Activated CD4-positive, CD25-positive, alpha-beta regulatory T cell treated with anti-CD3 and anti-CD28 coated beads, Interleukin-2, amount 50 U/mL, for 72 hours (primary cell): ENCODE results near the gene HERC5.
"Not testable (repeated sequence)": the region's sequence is repeated elsewhere in the genome, so short reads cannot be mapped to it uniquely, and the experiment has no call there.

ENCODE experiments used
- DNase-seq: peaks from one replicate; pipeline ENCODE4 v3.0.0; 2021

The HERC5 gene

DNA sequence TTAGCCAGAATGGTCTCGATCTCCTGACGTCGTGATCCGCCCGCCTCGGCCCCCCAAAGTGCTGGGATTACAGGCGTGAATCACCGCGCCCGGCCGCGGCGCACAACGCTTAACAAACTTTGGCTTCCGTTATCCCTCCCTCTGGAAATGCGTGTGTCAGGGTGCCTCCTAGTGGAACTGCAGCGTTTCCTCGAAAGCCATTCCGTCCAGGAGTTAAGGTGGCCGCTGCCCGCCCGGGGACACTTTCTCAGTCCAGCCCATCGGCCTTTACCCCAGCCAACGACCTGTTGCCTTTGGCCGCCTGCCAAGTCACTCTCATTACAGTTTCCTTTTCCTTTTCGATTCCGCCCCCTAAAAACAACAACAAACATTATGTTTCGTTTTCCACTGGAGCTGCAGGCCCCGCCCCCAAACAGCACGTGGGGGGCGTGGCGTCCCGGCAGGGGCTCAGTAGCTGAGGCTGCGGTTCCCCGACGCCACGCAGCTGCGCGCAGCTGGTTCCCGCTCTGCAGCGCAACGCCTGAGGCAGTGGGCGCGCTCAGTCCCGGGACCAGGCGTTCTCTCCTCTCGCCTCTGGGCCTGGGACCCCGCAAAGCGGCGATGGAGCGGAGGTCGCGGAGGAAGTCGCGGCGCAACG is at the start of gene HERC5:
Gene HERC5 (plus strand): TSS at position 450 of the 637 bp plus-strand sequence. CDS start 151 bp downstream, at position 601.
- DNase-seq: peak; percentile 87

DNA sequence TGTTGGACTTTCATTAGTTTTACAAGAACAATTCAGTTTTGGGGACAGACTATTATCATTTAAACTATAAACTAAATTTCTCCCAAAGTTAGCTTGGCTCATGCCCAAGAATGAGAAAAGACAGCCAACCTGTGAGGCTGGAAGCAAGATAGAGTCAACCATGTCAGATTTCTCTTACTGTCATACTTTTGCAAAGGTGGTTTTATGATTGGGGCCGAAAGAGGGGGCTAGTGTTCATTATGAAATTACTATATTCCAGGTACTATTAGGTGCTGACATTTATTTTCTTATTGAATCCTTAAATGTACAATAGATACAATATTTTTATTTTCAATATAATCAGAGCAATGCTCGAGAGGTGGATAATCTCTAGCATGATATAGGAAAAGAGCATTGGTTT is 47.7 kb upstream of the HERC5 start:
- no peak for DNase-seq

DNA sequence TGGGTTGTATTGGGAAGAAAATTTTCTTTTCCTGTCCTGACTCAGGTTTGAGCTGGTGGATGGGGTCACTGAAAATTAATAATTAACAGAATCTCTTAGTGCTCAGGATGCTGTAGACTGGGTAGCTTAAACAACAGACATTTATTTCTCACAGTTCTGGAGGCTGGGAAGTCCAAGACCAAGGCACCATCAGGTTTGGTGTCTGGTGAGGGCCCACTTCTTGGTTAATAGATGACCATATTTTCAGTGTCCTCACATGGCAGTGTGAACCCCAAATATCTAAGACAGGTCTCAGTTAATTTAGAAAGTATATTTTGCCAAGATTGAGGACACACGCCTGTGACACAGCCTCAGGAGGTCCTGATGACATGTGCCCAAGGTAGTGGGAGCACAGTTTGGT is 47.1 kb upstream of the HERC5 start:
- DNase-seq: no peak

DNA sequence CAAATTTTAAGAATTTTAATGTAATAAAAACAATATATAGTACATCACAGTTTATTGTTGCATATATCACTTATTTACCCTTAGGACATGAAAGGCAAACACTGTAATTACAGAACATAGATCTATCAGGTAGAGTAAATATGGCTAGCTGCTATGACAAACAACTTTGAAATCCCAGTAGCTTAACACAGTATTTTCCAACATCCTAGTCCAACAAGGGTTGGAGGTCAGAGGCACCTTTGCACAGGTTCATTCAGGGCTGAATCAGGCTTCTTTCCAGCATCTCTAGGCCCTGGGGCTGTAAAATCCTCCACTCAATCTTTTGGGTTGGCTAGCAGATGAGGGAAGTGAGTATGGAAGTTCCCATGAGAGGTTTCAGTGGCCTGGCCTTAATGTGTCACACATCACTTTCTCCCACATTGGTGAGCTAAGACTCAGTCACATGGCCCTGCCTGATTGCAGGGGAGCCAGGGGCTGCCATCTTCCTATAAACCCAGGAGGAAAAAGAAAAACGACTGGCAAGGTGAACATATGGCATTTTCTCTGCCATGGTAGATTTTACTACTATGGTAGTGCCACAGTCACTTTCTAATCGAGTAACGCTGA is 45.3 kb upstream of the HERC5 start:
- DNase-seq: no peak

DNA sequence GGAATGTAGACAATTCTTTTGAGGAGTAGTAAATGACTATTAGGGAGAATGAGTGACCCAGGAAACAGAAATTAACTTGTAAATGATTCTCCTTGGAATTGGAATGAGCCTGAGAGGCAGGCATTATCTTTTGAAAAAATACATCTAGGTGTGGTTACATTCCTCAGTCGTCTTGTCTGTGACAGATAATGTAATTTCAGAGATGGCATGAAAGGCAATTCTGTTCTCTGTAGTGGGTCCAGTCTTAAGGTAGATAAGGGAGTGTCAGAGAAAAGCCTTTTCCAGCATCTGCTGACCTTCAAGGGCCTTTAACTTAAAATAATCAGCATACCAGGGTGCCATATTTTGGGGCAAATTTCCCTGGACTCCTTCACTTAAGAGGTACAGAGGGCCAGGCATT is 43.1 kb upstream of the HERC5 start:
- no peak for DNase-seq

DNA sequence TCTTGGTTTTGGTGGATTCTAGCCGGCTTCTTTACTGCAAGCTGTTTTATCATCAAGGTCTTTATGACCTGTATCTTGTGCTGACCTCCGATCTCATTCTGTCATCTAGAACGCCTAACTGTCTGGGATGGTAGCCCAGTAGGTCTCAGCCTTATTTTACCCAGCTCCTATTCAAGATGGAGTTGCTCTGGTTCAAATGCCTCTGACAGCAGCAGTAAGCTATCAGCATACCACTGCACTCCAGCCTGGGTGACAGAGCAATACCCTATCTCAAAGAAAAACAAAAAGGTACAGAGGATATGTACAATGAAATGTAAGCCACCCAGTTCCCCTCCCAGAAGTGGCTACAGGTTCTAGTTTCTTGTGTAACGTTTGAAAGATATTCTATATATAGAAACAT is 42.2 kb upstream of the HERC5 start:
- no peak for DNase-seq

DNA sequence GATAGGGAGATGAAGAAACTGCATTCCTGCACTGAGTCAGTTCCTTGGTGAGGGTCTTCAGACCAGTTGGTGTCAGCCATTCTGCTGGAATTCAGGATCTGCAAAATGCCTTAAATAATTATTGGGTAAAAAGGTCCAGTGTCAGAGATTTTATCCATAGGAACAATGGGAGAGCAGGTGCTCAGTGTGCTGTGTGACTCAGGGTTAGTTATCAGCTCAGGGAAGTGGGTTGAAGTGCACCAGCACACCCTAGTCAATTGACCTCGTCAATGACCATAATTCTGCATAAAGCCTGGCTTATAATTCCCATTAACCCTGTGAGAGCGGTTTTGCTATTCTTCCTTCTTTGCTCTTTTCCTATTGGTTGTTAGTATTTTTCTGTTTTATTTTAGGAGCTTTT is 40.9 kb upstream of the HERC5 start:
- no peak for DNase-seq

DNA sequence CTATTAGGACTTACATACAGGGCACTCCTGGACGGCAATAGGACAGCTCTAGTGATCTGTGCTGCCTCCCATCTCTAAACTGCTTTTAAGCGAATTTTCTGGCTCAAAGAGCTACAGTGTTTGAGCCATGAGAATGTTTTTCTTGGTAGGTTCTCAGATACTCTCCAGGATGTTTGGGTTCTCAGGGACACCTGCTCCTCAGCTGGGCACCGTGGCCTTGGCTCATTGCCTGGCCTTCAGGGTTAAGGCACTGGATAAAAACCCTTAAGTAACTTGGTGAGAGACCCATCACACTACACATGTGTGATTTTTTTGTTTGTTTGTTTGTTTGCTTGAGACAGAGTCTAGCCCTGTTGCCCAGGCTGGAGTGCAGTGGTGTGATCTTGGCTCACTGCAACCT is 38.5 kb upstream of the HERC5 start:
- DNase-seq: no peak

DNA sequence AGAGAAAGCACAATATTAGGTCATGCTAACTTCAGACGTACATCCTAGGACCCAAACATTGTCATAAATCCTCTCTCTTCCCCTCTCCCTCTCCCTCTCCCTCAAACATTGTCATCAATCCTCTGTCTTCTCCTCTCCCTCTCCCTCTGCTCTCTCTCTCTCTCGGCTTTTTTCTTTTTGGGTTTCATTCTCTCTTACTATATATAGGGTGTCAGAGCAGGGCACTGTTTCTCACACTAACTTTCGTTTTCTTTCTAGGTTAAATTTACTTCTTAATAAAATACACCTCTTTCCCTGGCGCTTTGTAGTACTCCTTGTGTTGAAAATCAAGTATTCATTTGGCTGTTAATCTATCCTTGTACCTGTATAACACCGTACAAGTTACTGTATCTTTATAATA is 37.0 kb upstream of the HERC5 start:
- no peak for DNase-seq

DNA sequence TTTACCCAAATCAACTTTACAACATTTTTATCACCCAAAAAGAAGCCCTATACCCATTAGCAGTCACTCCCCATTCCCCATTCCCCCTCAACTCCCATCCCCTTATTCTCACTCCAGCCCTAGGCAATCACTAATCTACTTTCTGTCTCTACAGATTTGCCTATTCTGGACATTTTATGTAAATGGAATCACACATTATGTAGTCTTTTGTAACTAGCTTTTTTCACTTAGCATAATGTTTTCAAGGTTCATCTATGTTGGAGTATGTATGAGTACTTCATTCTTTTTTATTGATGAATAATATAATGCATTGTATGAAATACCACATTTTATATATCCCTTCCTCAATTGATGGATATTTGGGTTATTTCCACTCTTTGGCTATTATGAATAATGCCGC is 36.1 kb upstream of the HERC5 start:
- DNase-seq: no peak

DNA sequence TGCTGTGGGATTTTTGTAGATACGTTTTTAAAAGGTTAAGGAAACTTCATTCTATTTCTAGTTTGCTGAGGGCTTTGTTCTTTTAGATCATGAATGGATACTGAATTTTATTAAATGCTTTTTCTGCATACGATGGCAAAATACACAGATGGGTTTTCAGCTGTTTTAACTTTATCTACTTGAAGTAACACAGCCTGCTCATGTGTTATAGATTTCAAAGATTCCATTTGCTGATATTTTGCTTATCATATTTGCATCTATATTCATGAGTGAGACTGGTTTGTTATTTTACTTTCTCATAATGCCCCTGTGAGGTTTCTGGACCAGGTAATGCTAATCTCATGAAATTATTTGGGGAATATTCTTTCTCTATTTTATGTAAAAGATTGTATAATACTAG is 34.5 kb upstream of the HERC5 start:
- no peak for DNase-seq

DNA sequence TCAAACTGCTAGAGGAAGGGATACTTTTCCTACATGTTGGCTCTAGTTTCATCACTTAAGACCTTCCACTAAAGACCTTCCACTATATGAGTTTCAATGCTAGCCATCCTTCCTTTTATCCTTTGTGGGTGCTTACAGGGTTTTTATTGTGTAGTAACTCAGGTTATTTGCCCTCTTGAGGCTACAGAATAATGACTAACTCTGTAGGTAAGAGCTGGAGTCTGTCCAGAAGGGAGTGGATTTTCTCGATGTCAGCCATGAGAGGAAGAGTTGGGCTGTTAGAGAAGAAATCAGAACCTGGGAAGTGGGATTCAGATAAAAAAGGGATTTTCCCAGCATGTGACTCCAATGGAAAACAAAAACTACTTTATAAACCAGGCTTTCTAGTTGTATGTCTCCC is 27.5 kb upstream of the HERC5 start:
- DNase-seq: no peak

DNA sequence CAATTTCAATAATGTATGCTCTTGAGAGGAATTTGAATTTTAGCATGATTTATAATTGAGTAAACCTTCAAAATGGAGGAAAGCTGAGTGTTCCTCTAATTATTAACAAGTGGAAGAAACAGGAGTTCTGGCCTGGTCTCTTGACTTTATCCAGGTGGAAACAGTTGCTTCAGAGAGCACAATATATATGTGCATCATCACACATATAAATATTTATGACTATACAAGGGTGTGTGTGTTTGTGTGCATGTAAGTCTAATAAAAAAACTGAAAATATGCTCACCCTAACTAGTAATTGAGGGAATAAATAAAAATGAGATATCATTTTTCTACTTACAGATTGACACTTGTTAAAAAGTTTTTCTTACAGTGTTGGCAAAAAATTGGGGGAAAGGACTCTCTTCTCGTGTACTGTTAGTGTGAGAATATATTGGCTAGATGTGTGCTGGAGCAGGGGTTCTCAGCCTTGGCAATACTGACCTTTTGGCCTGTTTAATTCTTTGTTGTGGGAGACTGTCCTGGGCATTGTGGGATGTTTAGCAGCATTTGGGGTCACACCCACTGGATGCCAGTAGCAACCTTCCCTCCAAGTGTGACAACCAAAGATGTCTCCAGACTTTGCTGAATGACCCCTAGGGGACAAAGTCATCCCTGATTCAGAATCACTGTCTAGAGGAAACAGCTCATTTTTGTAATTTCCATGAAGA is 20.8 kb upstream of the HERC5 start:
- no peak for DNase-seq

DNA sequence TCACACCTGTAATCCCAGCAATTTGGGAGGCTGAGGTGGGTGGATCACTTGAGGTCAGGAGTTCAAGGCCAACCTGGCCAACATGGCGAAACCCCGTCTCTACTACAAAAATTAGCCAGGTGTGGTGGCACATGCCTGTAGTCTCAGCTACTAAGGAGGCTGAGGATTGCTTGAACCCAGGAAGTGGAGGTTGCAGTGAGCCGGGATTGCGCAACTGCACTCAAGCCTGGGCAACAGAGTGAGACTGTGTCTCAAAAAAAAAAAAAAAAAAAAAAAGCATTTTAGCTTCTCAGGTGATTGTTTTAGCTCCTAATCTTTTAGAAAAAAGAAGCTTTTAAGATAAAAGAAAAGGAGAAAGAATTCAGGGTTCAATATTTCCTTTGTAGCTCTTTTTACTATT is 19.0 kb upstream of the HERC5 start:
- DNase-seq: not testable (repeated sequence)

DNA sequence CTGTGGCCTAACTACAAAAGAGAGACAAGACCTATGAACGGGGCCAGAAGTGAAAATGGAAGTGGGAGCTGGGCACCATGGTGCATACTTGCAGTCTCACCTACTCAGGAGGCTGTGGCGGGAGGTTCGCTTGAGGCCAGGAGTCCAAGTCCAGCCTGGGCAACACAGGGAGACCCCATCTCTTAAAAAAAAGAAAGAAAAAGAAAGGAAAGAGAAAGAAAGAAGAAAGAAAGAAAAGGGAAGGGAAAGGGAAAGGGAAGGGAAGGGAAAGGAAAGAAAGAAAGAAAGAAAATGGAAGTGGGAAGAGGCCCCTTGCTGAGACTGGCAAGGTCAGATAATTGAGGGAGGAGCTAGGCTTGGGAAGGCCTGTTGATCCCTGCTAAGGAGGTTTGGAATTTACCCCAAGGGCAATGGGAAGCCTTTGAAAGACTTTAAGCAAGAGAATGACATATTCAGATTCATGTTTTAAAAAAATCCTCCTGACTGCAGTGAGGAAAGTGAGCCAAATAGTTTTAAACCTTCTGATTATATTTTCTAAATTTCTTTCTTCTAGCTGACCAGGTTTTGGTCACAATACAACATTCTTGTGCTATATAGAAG is 17.7 kb upstream of the HERC5 start:
- DNase-seq: no peak

DNA sequence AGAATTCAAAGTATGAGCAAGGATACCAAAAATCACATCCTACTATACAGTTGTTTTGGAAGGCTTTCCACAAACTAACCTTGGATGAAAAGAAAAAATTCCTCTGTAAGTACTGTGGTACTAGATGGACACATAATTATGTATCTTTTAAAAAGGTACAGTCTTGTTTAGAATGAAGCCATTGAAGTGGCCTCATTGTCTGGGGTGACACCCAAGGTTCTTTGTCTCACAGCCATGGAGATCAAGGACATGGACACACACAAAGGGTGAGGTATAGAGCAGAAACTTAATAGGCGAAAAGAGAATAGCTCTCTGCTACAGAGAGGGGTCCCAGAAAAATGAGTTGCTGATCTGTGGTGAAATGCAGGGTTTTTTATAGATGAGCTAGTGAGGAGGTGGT is 16.8 kb upstream of the HERC5 start:
- DNase-seq: no peak

DNA sequence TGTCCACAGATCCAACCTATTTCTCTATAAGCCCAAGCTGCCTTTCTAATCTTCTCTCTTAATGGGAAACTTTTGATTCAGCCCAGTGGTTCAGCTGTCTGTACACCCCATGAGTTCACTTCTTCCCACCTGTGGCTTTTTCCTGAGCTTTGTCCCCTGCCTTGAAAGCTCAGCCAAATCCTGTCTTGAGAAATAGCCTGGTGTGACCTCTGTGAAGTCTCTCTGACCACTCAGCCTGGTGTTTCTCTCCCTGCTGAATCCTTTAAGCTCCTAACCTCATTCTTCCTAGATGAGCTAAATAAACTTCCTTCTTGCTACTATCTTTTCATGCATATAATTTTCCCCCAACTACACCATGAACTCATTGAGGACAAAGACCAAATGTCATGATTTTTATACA is 15.2 kb upstream of the HERC5 start:
- no peak for DNase-seq

DNA sequence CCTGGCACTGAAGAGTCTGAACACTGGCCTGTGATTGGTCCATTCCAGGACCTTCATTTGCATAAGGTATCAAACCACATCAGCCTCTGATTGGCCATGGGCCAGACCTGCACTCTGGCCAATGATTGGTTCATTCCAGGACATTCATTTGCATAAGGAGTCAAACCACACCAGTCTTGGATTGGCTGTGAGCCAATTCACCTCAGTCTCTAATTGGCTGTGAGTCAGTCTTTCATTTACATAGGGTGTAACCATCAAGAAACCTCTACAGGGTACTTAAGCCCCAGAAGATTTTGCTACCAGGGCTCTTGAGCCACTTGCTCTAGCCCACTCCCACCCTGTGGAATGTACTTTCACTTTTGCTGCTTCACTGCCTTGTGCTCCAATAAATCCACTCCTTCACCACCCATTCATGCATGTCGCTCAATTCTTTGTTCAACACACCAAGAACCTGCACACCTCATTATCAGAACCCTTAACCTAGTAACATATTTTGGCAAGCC is 14.2 kb upstream of the HERC5 start:
- DNase-seq: no peak

DNA sequence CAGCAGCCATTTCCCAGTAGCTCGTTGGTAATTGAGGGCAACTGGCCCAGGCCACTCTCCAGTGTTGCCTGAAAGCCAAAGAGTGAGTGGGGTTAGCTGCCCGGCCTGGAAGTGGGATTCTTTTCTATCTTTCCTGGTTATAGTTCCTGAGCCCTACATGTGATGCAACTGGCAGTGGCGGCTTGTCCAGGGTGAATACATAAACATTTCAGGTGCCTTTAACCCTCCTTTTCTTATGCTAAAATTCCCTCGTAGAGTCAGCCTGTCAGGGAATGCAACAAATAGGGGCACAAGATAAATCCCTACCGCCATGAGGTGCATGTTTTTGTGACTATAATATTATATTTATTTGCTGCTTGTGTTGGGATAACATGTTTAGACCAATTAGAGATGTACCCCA is 13.4 kb upstream of the HERC5 start:
- DNase-seq: no peak

DNA sequence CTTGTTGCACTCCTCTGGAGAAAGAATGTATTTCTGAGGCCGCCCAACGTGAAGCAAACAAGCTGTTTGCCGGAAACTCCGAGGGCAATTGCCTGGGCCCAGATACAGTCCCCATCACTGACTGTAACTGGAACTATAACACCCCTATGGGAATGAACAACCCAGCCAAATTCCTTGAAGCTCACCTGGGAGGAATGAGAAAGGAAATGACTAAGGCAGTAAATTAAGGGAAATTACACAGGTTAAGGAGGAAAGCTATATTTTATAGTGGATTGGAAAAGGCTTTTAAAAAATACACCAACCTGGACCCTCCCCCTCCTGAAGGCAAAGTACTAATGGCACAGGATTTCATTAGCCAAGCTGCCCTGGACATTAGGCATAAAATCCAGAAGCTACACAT is 11.7 kb upstream of the HERC5 start:
- DNase-seq: no peak

DNA sequence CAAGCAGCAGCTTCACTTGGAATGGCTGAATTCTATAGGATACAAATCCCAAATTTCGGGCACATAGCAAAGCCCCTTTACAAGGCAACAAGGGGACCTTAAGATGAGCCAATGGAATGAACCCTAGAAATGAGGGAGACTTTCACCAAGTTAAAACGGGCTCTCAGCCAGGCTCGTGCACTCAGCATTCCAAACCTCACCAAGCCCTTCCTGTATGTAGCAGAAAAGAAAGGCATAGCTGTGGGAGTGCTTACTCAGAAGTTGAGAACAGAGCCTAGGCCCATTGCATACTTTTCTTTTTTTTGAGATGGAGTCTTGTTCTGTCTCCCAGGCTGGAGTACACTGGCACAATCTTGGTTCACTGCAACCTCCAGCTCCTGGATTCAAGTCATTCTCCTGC is 10.8 kb upstream of the HERC5 start:
- no peak for DNase-seq

DNA sequence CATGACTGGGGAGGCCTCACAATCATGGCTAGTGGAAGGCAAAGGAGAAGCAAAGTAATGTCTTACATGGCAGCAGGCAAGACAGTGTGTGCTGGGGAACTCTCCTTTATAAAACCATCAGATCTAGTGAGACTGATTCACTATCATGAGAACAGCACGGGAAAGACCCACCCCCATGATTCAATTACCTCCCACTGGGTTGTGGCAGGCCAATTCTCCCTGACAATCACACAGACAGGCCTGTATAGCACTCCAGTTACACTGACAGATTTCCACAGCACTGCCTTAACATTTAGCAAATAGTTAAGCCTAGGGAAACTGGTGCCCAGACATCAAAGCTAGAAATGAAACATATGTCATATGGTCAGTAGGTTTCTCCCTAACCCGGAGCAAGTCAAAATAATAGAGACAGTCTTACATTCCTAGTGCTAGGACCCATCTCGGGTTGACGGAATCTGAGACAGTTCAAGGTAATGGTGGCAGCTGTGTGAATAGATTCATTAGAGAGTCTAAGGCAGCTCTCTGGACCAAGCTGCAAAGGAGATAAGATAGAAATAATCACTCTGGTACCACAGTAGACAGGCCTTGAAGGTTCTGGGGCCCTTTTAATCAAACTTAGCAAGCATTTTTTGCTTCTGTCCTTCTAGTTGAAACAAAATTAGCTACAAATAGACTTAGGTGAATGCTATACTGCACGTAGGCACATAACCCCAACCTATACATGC is 9.4 kb upstream of the HERC5 start:
- no peak for DNase-seq

DNA sequence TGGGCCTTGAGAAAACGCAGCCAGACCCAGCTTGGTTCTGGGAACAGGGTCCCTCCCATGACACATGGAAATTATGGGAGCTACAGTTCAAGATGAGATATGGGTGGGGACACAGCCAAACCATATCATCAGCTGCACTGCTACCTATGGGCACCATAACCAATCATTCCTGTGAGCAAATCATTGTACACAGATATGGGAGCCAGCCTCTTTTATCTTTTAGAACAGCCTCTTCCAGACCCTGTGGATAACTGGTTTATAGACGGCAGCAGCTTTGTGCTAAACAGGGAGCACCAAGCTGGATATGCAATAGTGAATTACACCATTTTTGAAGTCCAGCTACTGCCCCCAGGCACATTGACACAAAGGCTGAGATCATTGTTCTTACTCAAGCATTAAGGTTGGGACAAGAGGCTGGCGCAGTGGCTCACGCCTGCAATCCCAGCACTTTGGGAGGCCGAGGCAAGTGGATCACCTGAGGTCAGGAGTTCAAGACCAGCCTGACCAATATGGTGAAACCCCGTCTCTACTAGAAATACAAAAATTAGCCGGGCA is 8.6 kb upstream of the HERC5 start:
- DNase-seq: not testable (repeated sequence)
